Endothelial cell of umbilical vein (primary cell): ENCODE measurements around the gene COL6A2. TPM values are rescaled to one million over a fixed set of nuclear protein-coding genes. Genes with fewer than 3 reads are reported as not detected.
"Not testable (repeated sequence)": the region's sequence is repeated elsewhere in the genome, so short reads cannot be mapped to it uniquely, and the experiment has no call there.

Experiments used
- BruUV-seq: library from RNA; stranded (reverse); fragments of 400-500 nt; replicated peaks from 2 replicates; lab custom pipeline; 2021; lab: Mats Ljungman, UMichigan
- CTCF ChIA-PET: fragments of 300-600, 350-600 bp; sonication (Branson Sonifier 250); formaldehyde crosslinking; loops from one replicate; lab custom pipeline; 2021; ENCODE audit warnings: antibody characterized with exemption, inconsistent platforms; lab: Charles Lee
- POLR2A ChIA-PET: fragments of 300-600, 350-600 bp; sonication (Branson Sonifier 250); formaldehyde crosslinking; loops from one replicate; lab custom pipeline; 2021; ENCODE audit warnings: antibody characterized with exemption, inconsistent platforms; lab: Charles Lee
- DNase-seq: peaks from one replicate; pipeline ENCODE4 v3.0.0-alpha.2; 2011; ENCODE audit warnings: low read depth, low spot score
- FAIRE-seq: peaks from 2 replicates; lab custom pipeline; 2011; peaks lifted over from hg19 to GRCh38; lab: Jason Lieb, UNC
- H2AFZ ChIP-seq: 2 replicates; pipeline ENCODE4 v1.6.0; 2012; ENCODE audit warnings: low read depth, low read length, control low read depth, inconsistent platforms
- H3K27ac ChIP-seq: 2 replicates; pipeline ENCODE4 v1.5.1; 2011; ENCODE audit warnings: low read depth, mild to moderate bottlenecking, control low read depth, low read length, moderate library complexity; ENCODE audit not compliant: insufficient read depth
- H3K27me3 ChIP-seq, 2 experiments: 2 replicates each; pipeline versions ENCODE4 v1.6.0 to v1.6.1; 2011; ENCODE audit warnings: low read length in 2 of 2, mixed read lengths in 1 of 2; ENCODE audit not compliant: control insufficient read depth in 2 of 2, insufficient read depth in 2 of 2
- H3K36me3 ChIP-seq, 2 experiments: 2 replicates in 1 of 2; 3 replicates in 1 of 2; pipeline ENCODE4 v1.5.1; 2011; ENCODE audit warnings: low read length in 2 of 2, mild to moderate bottlenecking in 1 of 2, moderate library complexity in 1 of 2; ENCODE audit not compliant: control insufficient read depth in 2 of 2, insufficient read depth in 2 of 2; ENCODE audit errors: extremely low read depth in 1 of 2
- H3K4me1 ChIP-seq: 3 replicates; pipeline ENCODE4 v1.5.1; 2011; ENCODE audit warnings: mild to moderate bottlenecking, low read length; ENCODE audit not compliant: control insufficient read depth, insufficient read depth; ENCODE audit errors: extremely low read depth
- H3K4me2 ChIP-seq: 2 replicates; pipeline ENCODE4 v1.6.1; 2011; ENCODE audit warnings: low read length, control low read depth, mixed read lengths; ENCODE audit not compliant: insufficient read depth
- H3K4me3 ChIP-seq, 3 experiments: fragments of 200-600 bp in 1 of 3; sonication (generic), shearing (Covaris generic) in 1 of 3; replicated peaks in 1 of 3; 2 replicates each; pipeline ENCODE4 v1.5.1; 2011 to 2016; ENCODE audit warnings: control low read depth in 3 of 3, low read length in 3 of 3, mild to moderate bottlenecking in 2 of 3, inconsistent platforms in 1 of 3, low read depth in 1 of 3, moderate library complexity in 1 of 3; ENCODE audit not compliant: insufficient read depth in 1 of 3
- H3K79me2 ChIP-seq: 2 replicates; pipeline ENCODE4 v1.6.0; 2012; ENCODE audit warnings: low read length, inconsistent platforms; ENCODE audit not compliant: control insufficient read depth, insufficient read depth
- H3K9ac ChIP-seq: replicated peaks from 2 replicates; pipeline ENCODE3; 2011; ENCODE audit warnings: low read length, control low read depth; ENCODE audit not compliant: insufficient read depth; ENCODE audit errors: extremely low read depth
- H3K9me1 ChIP-seq: replicated peaks from 3 replicates; pipeline ENCODE4 v1.6.0; 2011; ENCODE audit warnings: mild to moderate bottlenecking, low read length; ENCODE audit not compliant: control insufficient read depth, insufficient read depth; ENCODE audit errors: extremely low read depth
- H3K9me3 ChIP-seq: replicated peaks from 2 replicates; pipeline ENCODE4 v1.5.1; 2012; ENCODE audit warnings: low read length, inconsistent platforms; ENCODE audit not compliant: control insufficient read depth, insufficient read depth
- H4K20me1 ChIP-seq: replicated peaks from 2 replicates; pipeline ENCODE3; 2011; ENCODE audit warnings: mild to moderate bottlenecking, low read length; ENCODE audit not compliant: control insufficient read depth, insufficient read depth; ENCODE audit errors: extremely low read depth
- EZH2 ChIP-seq: IDR thresholded peaks from 2 replicates; pipeline ENCODE4 v1.6.1; 2012; ENCODE audit warnings: borderline replicate concordance, low read depth, mild to moderate bottlenecking, moderate library complexity, low read length, inconsistent platforms; ENCODE audit not compliant: severe bottlenecking
- FOS ChIP-seq: IDR thresholded peaks from 2 replicates; pipeline ENCODE4 v1.6.1; 2011; ENCODE audit warnings: mild to moderate bottlenecking, low read length, moderate library complexity, borderline replicate concordance; ENCODE audit not compliant: insufficient read depth
- GATA2 ChIP-seq: IDR thresholded peaks from 2 replicates; pipeline ENCODE4 v1.7.0; 2011; ENCODE audit warnings: low read depth, mild to moderate bottlenecking, moderate library complexity, mixed read lengths, low read length; ENCODE audit not compliant: insufficient read length, insufficient read depth
- JUN ChIP-seq: IDR thresholded peaks from 2 replicates; pipeline ENCODE4 v1.6.1; 2011; ENCODE audit warnings: borderline replicate concordance, low read depth; ENCODE audit not compliant: insufficient read length, insufficient read depth
- MYC ChIP-seq: IDR thresholded peaks from one replicate; pipeline ENCODE4 v1.6.1; 2011; ENCODE audit warnings: mild to moderate bottlenecking, low read depth, low read length
- POLR2A ChIP-seq: IDR thresholded peaks from 2 replicates; pipeline ENCODE4 v1.6.1; 2012; ENCODE audit warnings: low read depth, mild to moderate bottlenecking, control low read depth, low read length
- POLR2AphosphoS5 ChIP-seq: IDR thresholded peaks from 2 replicates; pipeline ENCODE4 v1.6.1; 2012; ENCODE audit warnings: low read depth, mild to moderate bottlenecking, control low read depth, low read length, moderate library complexity; ENCODE audit not compliant: insufficient read depth
- dilution Hi-C: fragments of 300-500 bp; cut with MboI; formaldehyde crosslinking; loops from one replicate; pipeline ENCODE4 v1.15.0; 2019; ENCODE audit warnings: low sequenced_read_pairs; ENCODE audit not compliant: extremely low pct_ligation_motif_present
- intact Hi-C: fragments of 100-400 bp; cut with micrococcal nuclease; formaldehyde crosslinking; loops from one replicate; pipeline ENCODE4 v1.10.0; 2022
- polyA plus RNA-seq, 4 experiments: library from polyadenylated mRNA; depleted of rRNA in 3 of 4; stranded (reverse) in 3 of 4; unstranded in 1 of 4; fragments of >200 nt; gene quantifications; 2 replicates each; pipeline versions ENCODE4 v1.2.1 to v1.2.3, GENCODE V29; 2011 to 2012; ENCODE audit warnings: missing spikeins in 1 of 4
- total RNA-seq: library from RNA; stranded (reverse); gene quantifications from 2 replicates; pipeline ENCODE4 v1.2.3, GENCODE V29; 2021
- TF ChIP-seq, protein P1 (sequence below), 2 donors: IDR thresholded peaks; 1 replicate in 1 of 2; 2 replicates in 1 of 2; pipeline ENCODE4 v1.5.1; 2011; ENCODE audit warnings: low read length in 2 of 2, mild to moderate bottlenecking in 2 of 2, moderate library complexity in 2 of 2, control low read depth in 1 of 2, inconsistent platforms in 1 of 2, low read depth in 1 of 2; ENCODE audit not compliant: insufficient read depth in 1 of 2; ENCODE audit errors: extremely low read depth in 1 of 2
- TF ChIP-seq, protein P2 (sequence below): IDR thresholded peaks from 2 replicates; pipeline ENCODE4 v1.6.1; 2011; ENCODE audit not compliant: insufficient read depth, insufficient read length

Gene COL6A2
- total and polyA plus RNA-seq, 2 donors (not counting 3 experiments of a cell fraction or from before 2014, with no cell fraction given): 3.4 to 6.1 TPM

DNA sequence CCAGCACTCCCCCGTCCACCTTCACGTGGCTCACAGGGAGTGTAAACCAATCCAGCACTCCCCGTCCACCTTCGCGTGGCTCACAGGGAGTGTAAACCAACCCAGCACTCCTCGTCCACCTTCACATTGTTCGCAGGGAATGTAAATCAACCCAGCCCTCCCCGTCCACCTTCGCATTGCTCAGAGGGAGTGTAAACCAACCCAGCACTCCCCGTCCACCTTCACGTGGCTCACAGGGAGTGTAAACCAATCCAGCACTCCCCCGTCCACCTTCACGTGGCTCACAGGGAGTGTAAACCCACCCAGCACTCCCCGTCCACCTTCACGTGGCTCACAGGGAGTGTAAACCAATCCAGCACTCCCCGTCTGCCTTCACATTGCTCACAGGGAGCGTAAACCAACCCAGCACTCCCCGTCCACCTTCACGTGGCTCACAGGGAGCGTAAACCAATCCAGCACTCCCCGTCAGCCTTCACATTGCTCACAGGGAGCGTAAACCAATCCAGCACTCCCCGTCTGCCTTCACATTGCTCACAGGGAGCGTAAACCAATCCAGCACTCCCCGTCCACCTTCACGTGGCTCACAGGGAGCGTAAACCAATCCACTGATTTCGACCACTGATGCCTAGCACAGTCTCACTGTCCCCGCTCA, 42.6 kb downstream of the COL6A2 start:
- H3K79me2 ChIP-seq, H3K9ac ChIP-seq, DNase-seq, H3K27me3 ChIP-seq, FAIRE-seq, BruUV-seq, H3K9me1 ChIP-seq, H4K20me1 ChIP-seq, POLR2A ChIA-PET, H3K9me3 ChIP-seq, dilution Hi-C loops, H3K27ac ChIP-seq, H3K4me3 ChIP-seq, H2AFZ ChIP-seq, H3K4me2 ChIP-seq, H3K36me3 ChIP-seq, H3K4me1 ChIP-seq: not testable (repeated sequence)
- CTCF ChIA-PET: interaction anchor here (2.2 to 3.6 kb wide), 2 partner anchors 169 to 499 kb away, joined by 4 to 78 read pairs; no protein-coding TSS in a partner anchor
- intact Hi-C loops: loop anchor here (5.0 kb wide), 1 partner anchor 182 kb away; the partner anchor contains the start of genes C21orf58 and PCNT

DNA sequence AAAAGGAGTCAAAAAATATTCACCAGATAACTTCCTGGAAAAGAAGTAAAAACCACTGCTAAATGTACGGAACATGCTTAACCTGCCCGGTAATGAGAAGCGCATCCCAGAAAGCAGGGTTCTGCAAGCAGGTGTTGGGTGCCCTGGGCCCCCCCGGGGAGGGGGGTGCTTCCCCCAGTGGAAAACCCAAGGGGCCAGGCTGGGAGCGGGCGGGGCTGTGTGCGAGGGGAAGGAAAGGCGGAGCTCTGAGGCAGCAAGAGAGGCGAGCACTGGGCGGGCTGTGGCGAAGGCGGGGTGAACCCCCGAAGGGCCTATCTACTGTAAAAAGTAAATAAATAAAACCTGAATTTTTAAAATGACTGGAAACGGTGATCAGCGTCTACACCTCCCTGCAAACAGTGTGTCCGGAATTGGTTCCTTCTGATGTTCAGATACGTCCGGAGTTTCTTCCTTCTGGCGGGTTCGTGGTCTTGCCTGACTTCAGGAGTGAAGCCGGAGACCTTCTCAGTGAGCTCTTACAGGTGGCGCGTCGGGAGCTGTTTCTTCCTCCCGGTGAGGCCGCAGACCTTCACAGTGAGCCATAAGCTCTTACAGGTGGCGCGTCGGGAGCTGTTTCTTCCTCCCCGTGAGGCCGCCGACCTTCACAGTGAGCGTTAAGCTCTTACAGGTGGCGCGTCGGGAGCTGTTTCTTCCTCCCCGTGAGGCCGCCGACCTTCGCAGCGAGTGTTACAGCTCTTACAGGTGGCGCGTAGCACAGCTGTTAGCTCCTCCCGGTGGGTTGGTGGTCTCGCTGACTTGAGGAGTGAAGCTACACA, 44.1 kb downstream of the COL6A2 start:
- no peak overlapping the region for H2AFZ ChIP-seq
- H3K27me3 ChIP-seq: peaks cover 0 to 4% of the 10 kb centered on the region in 2 experiments
- H3K79me2 ChIP-seq: no peaks in the 10 kb centered on the region
- no peaks in the 10 kb centered on the region for H3K9me3 ChIP-seq
- TF ChIP-seq, protein P1, sequence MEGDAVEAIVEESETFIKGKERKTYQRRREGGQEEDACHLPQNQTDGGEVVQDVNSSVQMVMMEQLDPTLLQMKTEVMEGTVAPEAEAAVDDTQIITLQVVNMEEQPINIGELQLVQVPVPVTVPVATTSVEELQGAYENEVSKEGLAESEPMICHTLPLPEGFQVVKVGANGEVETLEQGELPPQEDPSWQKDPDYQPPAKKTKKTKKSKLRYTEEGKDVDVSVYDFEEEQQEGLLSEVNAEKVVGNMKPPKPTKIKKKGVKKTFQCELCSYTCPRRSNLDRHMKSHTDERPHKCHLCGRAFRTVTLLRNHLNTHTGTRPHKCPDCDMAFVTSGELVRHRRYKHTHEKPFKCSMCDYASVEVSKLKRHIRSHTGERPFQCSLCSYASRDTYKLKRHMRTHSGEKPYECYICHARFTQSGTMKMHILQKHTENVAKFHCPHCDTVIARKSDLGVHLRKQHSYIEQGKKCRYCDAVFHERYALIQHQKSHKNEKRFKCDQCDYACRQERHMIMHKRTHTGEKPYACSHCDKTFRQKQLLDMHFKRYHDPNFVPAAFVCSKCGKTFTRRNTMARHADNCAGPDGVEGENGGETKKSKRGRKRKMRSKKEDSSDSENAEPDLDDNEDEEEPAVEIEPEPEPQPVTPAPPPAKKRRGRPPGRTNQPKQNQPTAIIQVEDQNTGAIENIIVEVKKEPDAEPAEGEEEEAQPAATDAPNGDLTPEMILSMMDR (IDR thresholded peaks at IDR 0.05; ENCODE audit: extremely low read depth in 1 of 2, insufficient read depth in 1 of 2, low read depth in 1 of 2, low read length in 2 of 2): no peak
- no peak for TF ChIP-seq GATA2
- TF ChIP-seq, protein P2, sequence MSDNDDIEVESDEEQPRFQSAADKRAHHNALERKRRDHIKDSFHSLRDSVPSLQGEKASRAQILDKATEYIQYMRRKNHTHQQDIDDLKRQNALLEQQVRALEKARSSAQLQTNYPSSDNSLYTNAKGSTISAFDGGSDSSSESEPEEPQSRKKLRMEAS: no peak
- TF ChIP-seq FOS: no peak
- no peak for TF ChIP-seq JUN
- TF ChIP-seq EZH2: no peak
- no peak for TF ChIP-seq POLR2A
- TF ChIP-seq MYC: no peak
- TF ChIP-seq POLR2AphosphoS5: no peak
- no TSS peak for BruUV-seq
- DNase-seq (no peak), FAIRE-seq (no peak)
- no peak overlapping the region for H3K4me2 ChIP-seq
- H3K9ac ChIP-seq: no peak overlapping the region
- no peaks in the 10 kb centered on the region for H4K20me1 ChIP-seq
- ChIA-PET POLR2A (no interaction called here), CTCF (interaction anchor here (0.6 to 3.6 kb wide), 7 partner anchors 11 to 498 kb away, joined by 3 to 78 read pairs (median 5); no protein-coding TSS in a partner anchor)
- no peak overlapping the region for H3K27ac ChIP-seq
- peaks cover 3% of the 10 kb centered on the region for H3K4me1 ChIP-seq
- no peaks in the 10 kb centered on the region for H3K36me3 ChIP-seq
- intact Hi-C loops (loop anchor here (5.0 kb wide), 1 partner anchor 180 kb away; the partner anchor contains the start of genes C21orf58 and PCNT), dilution Hi-C loops (no loop called here)
- no peak overlapping the region for H3K4me3 ChIP-seq
- no peaks in the 10 kb centered on the region for H3K9me1 ChIP-seq
